Lower leg skin (tissue), 3 donors: ENCODE results near the gene BCAS1.

Experiments used
- CTCF ChIP-seq, 3 donors: fragments of 450-650 bp; IDR thresholded peaks; one replicate each; pipeline ENCODE4 v1.5.1; 2016; ENCODE audit warnings: antibody characterized with exemption in 3 of 3, mild to moderate bottlenecking in 3 of 3, moderate library complexity in 2 of 3
- POLR2A ChIP-seq, 2 donors: fragments of 450-650 bp; IDR thresholded peaks; one replicate each; pipeline ENCODE4 v1.6.1; 2016 to 2017; ENCODE audit warnings: antibody characterized with exemption in 2 of 2, mild to moderate bottlenecking in 1 of 2, moderate library complexity in 1 of 2

DNA sequence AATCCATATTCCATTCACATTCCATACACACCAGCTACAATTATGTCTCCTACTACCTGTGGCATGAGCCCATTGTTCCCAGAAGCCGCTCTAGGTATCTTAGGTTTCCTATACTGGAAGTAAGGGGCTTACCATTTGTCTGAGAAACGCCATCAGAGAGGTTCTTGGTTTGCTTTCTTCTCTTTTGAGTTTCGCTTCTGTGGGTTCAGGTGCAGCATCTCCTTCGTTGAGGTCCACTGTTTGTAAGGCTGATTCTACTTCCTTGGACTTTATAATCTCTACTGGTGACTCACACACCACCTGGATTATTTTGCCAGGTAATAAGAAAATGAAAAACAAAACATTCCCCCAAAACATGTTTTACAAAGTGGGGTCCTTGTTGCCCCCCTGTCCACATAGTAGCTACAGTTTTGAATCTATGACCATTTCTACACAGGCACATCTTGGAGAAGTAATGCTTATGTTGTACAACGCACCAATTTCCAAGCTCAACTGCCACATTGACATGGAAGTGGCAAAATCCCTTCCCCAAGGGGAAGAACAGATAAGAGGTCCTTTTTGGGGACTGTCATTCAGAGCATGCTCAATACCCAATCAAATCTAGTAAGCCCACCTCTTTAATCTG lies 103.5 kb downstream of the BCAS1 start:
- TF ChIP-seq CTCF (IDR thresholded peaks at IDR 0.05) (no peak), POLR2A (IDR thresholded peaks at IDR 0.05) (no peak)
